DND-41 (cell line): ENCODE data around the gene FXYD5.

Source experiments
- ATAC-seq: fragments of 200-7000 bp; cut with Tn5 transposase; 3 replicates; pipeline ENCODE4 v1.9.1; 2021; ENCODE audit warnings: low read depth; ENCODE audit not compliant: insufficient read depth
- DNase-seq: peaks from one replicate; pipeline ENCODE4 v3.0.0-alpha.2; 2020
- H2AFZ ChIP-seq: 2 replicates; pipeline ENCODE4 v1.6.0; 2012; ENCODE audit warnings: low read depth, low read length
- H3K27ac ChIP-seq: 2 replicates; pipeline ENCODE4 v1.5.1; 2012; ENCODE audit warnings: low read length, inconsistent platforms
- H3K27me3 ChIP-seq: fragments of 200-600 bp; sonication (generic); 2 replicates; pipeline ENCODE4 v1.6.0; 2012; ENCODE audit warnings: low read length, mild to moderate bottlenecking, inconsistent platforms; ENCODE audit not compliant: insufficient read depth, poor library complexity
- H3K36me3 ChIP-seq: 2 replicates; pipeline ENCODE4 v1.5.1; 2012; ENCODE audit warnings: low read length, inconsistent platforms; ENCODE audit not compliant: insufficient read depth
- H3K4me1 ChIP-seq: 2 replicates; pipeline ENCODE4 v1.5.1; 2012; ENCODE audit warnings: mild to moderate bottlenecking, low read length; ENCODE audit not compliant: insufficient read depth
- H3K4me2 ChIP-seq: 2 replicates; pipeline ENCODE4 v1.6.0; 2012; ENCODE audit warnings: mild to moderate bottlenecking, moderate library complexity, low read length, inconsistent platforms; ENCODE audit not compliant: insufficient read depth
- H3K4me3 ChIP-seq, 2 experiments: fragments of 200-600 bp in 1 of 2; shearing (Covaris generic) in 1 of 2; 2 replicates each; pipeline ENCODE4 v1.5.1; 2012 to 2016; ENCODE audit warnings: inconsistent platforms in 2 of 2, low read length in 2 of 2, mild to moderate bottlenecking in 2 of 2, low read depth in 1 of 2, moderate library complexity in 1 of 2
- H3K79me2 ChIP-seq: 2 replicates; pipeline ENCODE4 v1.6.0; 2012; ENCODE audit warnings: low read length, inconsistent platforms; ENCODE audit not compliant: insufficient read depth
- H3K9ac ChIP-seq: 2 replicates; pipeline ENCODE4 v1.6.0; 2012; ENCODE audit warnings: low read depth, mild to moderate bottlenecking, inconsistent platforms, low read length, moderate library complexity
- H3K9me3 ChIP-seq: 2 replicates; pipeline ENCODE4 v1.5.1; 2012; ENCODE audit warnings: low read length, moderate library complexity, mild to moderate bottlenecking, inconsistent platforms; ENCODE audit not compliant: insufficient read depth, severe bottlenecking
- H4K20me1 ChIP-seq: 2 replicates; pipeline ENCODE4 v1.6.0; 2012; ENCODE audit warnings: low read length; ENCODE audit not compliant: insufficient read depth
- CTCF ChIP-seq: IDR thresholded peaks from 2 replicates; pipeline ENCODE4 v1.5.1; 2012; ENCODE audit warnings: borderline replicate concordance, low read length, moderate library complexity, mild to moderate bottlenecking; ENCODE audit not compliant: poor library complexity, severe bottlenecking; ENCODE audit errors: extremely low read depth
- EZH2 ChIP-seq: IDR thresholded peaks from 3 replicates; pipeline ENCODE4 v1.6.1; 2012; ENCODE audit warnings: borderline replicate concordance, low read depth, mild to moderate bottlenecking, moderate library complexity, low read length, inconsistent platforms; ENCODE audit not compliant: severe bottlenecking

FXYD5 gene

DNA sequence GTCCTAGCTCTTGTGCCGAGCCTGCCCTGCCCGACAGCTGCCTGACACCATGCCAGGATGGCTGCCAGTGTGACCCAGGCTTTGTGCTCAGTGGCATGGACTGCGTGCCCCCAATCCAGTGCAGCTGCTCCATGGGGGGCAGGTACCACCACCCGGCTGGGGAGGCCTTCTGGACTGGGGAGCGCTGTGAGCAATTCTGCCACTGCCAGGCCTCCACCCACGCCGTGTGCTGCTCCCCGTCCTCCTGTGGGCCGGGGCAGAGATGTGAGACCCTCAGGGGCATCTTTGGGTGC lies 48.3 kb upstream of the FXYD5 start:
- Histone ChIP-seq H3K4me3 (no peak overlapping the region), H3K27ac (no peak overlapping the region), H3K36me3 (no peaks in the 10 kb centered on the region), H3K9me3 (no peaks in the 10 kb centered on the region), H3K4me2 (no peak overlapping the region), H3K27me3 (no peaks in the 10 kb centered on the region), H4K20me1 (no peaks in the 10 kb centered on the region), H3K79me2 (no peaks in the 10 kb centered on the region), H3K4me1 (no peaks in the 10 kb centered on the region), H2AFZ (no peak overlapping the region), H3K9ac (no peak overlapping the region)
- ATAC-seq (no peak), DNase-seq (no peak)
- TF ChIP-seq CTCF: no peak
- TF ChIP-seq EZH2: no peak

GRCh38 chr19:35106898-35107541 lies 47.5 kb upstream of the FXYD5 start:
- no peak overlapping the region for H3K27ac ChIP-seq
- no peaks in the 10 kb centered on the region for H4K20me1 ChIP-seq
- no peaks in the 10 kb centered on the region for H3K79me2 ChIP-seq
- no peaks in the 10 kb centered on the region for H3K36me3 ChIP-seq
- no peaks in the 10 kb centered on the region for H3K27me3 ChIP-seq
- H3K9ac ChIP-seq: no peak overlapping the region
- ATAC-seq: no peak
- no peak overlapping the region for H3K4me3 ChIP-seq
- no peak for DNase-seq
- no peak overlapping the region for H2AFZ ChIP-seq
- TF ChIP-seq CTCF: no peak
- no peak for TF ChIP-seq EZH2
- no peaks in the 10 kb centered on the region for H3K4me1 ChIP-seq
- H3K9me3 ChIP-seq: no peaks in the 10 kb centered on the region
- H3K4me2 ChIP-seq: no peak overlapping the region

DNA sequence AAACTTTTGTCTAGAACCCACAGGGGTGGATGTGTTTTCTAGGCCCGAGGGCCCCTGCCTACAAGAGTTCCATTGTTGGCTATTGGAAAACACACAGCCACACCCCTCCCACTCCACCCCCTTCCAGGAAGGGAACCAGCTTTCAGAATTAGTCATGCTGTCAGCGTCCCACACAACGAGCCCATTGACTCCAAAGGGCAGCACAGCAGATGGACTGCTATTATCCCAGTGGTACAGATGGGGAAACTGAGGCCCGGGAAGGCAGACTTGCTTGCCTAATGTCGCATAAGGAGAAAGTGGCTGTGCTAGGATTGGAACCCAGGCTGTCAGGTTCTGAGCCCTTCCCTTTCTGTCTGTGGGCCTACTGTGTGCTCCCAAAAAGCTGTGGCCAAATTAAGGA lies 47.0 kb upstream of the FXYD5 start:
- Histone ChIP-seq H3K4me1 (no peaks in the 10 kb centered on the region), H3K4me3 (no peak overlapping the region), H3K9me3 (no peaks in the 10 kb centered on the region), H3K27me3 (no peaks in the 10 kb centered on the region), H3K79me2 (no peaks in the 10 kb centered on the region), H3K36me3 (no peaks in the 10 kb centered on the region), H4K20me1 (no peaks in the 10 kb centered on the region), H3K27ac (no peak overlapping the region), H3K9ac (no peak overlapping the region), H3K4me2 (no peak overlapping the region), H2AFZ (no peak overlapping the region)
- TF ChIP-seq CTCF: no peak
- TF ChIP-seq EZH2: no peak
- ATAC-seq (no peak), DNase-seq (no peak)

DNA sequence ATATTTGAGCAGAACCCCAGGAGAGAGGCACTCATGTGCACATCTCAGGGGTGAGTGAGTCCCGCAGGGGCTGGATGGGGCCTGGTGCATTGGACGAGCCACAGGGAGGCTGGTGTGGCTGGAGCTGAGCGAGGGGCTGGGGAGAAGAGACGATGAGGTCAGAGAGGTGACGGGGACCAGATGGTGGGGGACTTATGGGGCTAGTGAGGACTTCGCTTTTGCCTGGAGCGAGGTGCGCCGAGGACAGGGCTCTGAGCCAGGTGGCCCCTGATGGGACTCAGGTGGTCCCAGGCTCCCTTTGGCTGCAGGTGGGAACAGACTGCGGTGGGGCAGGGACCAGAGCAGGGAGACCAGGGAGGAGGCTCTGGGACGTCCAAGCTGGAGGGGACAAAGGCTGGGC lies 45.8 kb upstream of the FXYD5 start:
- ATAC-seq: no peak
- no peak for DNase-seq
- TF ChIP-seq CTCF (no peak), EZH2 (no peak)
- H3K4me3 ChIP-seq: no peak overlapping the region
- no peaks in the 10 kb centered on the region for H4K20me1 ChIP-seq
- no peaks in the 10 kb centered on the region for H3K9me3 ChIP-seq
- no peak overlapping the region for H3K4me2 ChIP-seq
- H3K36me3 ChIP-seq: no peaks in the 10 kb centered on the region
- H3K79me2 ChIP-seq: no peaks in the 10 kb centered on the region
- H3K4me1 ChIP-seq: no peaks in the 10 kb centered on the region
- no peak overlapping the region for H2AFZ ChIP-seq
- no peaks in the 10 kb centered on the region for H3K27me3 ChIP-seq
- no peak overlapping the region for H3K27ac ChIP-seq
- no peak overlapping the region for H3K9ac ChIP-seq
